Epithelial cell of prostate (primary cell): Measurements from ENCODE around the gene NPFFR2.
"Not testable (repeated sequence)": the region's sequence is repeated elsewhere in the genome, so short reads cannot be mapped to it uniquely, and the experiment has no call there.

ENCODE experiments used
- DNase-seq: peaks from one replicate; pipeline ENCODE4 v3.0.0-alpha.2; 2011; ENCODE audit warnings: low read depth, low spot score
- H3K27ac ChIP-seq: fragments of 450-650 bp; 2 replicates; pipeline ENCODE4 v1.5.1; 2017; ENCODE audit warnings: mild to moderate bottlenecking

Gene NPFFR2

GRCh38 chr4:72110886-72111285 is 79.1 kb downstream of the NPFFR2 start:
- no peak for DNase-seq
- peak overlapping the region; percentile 72 for H3K27ac ChIP-seq

- H3K27ac ChIP-seq, result peak overlapping the region; percentile 72
- no peak for DNase-seq
Observed at GRCh38 chr4:72111863-72112262, 80.1 kb downstream of the NPFFR2 start.

GRCh38 chr4:72112514-72113156 is 80.8 kb downstream of the NPFFR2 start:
- DNase-seq, result peak; percentile 94
- peak overlapping the region; percentile 72 for H3K27ac ChIP-seq

- H3K27ac ChIP-seq, result no peak overlapping the region
- no peak for DNase-seq
Observed at GRCh38 chr4:72118017-72118416, 86.2 kb downstream of the NPFFR2 start.

GRCh38 chr4:72119946-72120345 is 88.1 kb downstream of the NPFFR2 start:
- no peak for DNase-seq
- peak overlapping the region; percentile 9 for H3K27ac ChIP-seq

- DNase-seq, result no peak
- H3K27ac ChIP-seq, result peak overlapping the region; percentile 17
Observed at GRCh38 chr4:72128741-72129140, 96.9 kb downstream of the NPFFR2 start.

GRCh38 chr4:72136429-72136828 is 104.6 kb downstream of the NPFFR2 start:
- H3K27ac ChIP-seq, result no peak overlapping the region
- DNase-seq, result no peak

- DNase-seq, result not testable (repeated sequence)
Observed at GRCh38 chr4:72139997-72140396, 108.2 kb downstream of the NPFFR2 start.

GRCh38 chr4:72144241-72144640 is 112.4 kb downstream of the NPFFR2 start:
- H3K27ac ChIP-seq, result no peak overlapping the region
- no peak for DNase-seq

More at GRCh38 chr4:72139997-72140396, 108.2 kb downstream of the NPFFR2 start:
- not testable (repeated sequence) for H3K27ac ChIP-seq

GRCh38 chr4:72152731-72153130 is 120.9 kb downstream of the NPFFR2 start:
- no peak for DNase-seq
- H3K27ac ChIP-seq, result no peak overlapping the region

- not testable (repeated sequence) for H3K27ac ChIP-seq, DNase-seq
Observed at GRCh38 chr4:72153634-72154033, 121.8 kb downstream of the NPFFR2 start.

- not testable (repeated sequence) for H3K27ac ChIP-seq, DNase-seq
Observed at GRCh38 chr4:72169285-72169684, 137.5 kb downstream of the NPFFR2 start.

- DNase-seq, result no peak
- H3K27ac ChIP-seq, result no peak overlapping the region
Observed at GRCh38 chr4:72169861-72170260, 138.1 kb downstream of the NPFFR2 start.

- H3K27ac ChIP-seq, result no peak overlapping the region
Observed at GRCh38 chr4:72171761-72172160, 140.0 kb downstream of the NPFFR2 start.

GRCh38 chr4:72179342-72179741 is 147.5 kb downstream of the NPFFR2 start:
- DNase-seq, result no peak
- H3K27ac ChIP-seq, result no peak overlapping the region

More at GRCh38 chr4:72171761-72172160, 140.0 kb downstream of the NPFFR2 start:
- DNase-seq, result no peak

GRCh38 chr4:72186714-72187113 is 154.9 kb downstream of the NPFFR2 start:
- DNase-seq, result no peak
- no peak overlapping the region for H3K27ac ChIP-seq

GRCh38 chr4:72194046-72194445 is 162.2 kb downstream of the NPFFR2 start:
- H3K27ac ChIP-seq, result no peak overlapping the region

GRCh38 chr4:72194453-72194852 is 162.7 kb downstream of the NPFFR2 start:
- H3K27ac ChIP-seq, result no peak overlapping the region
- no peak for DNase-seq

More at GRCh38 chr4:72194046-72194445, 162.2 kb downstream of the NPFFR2 start:
- DNase-seq, result no peak
